Body of pancreas (tissue), 4 donors: ENCODE measurements around the gene PI16. TPM values are rescaled to one million over a fixed set of nuclear protein-coding genes. Genes with fewer than 3 reads are reported as not detected.
A peak's percentile ranks its signal among the peaks of the same experiment; 100 is the strongest.

Experiments used
- ATAC-seq: fragments of 150-250 bp; one replicate; pipeline ENCODE4 v1.9.1; 2016
- DNase-seq, 4 donors: peaks; one replicate each; pipeline ENCODE4 v3.0.0-alpha.2; 2019
- H3K27ac ChIP-seq, 4 donors: fragments of 200-600 bp; sonication (generic); 1 replicate in 3 of 4; 2 replicates in 1 of 4; pipeline versions ENCODE4 v1.5.1 to v1.6.1; 2016 to 2019; ENCODE audit warnings: mild to moderate bottlenecking in 1 of 4, mixed read lengths in 1 of 4, moderate library complexity in 1 of 4
- H3K27me3 ChIP-seq, 2 donors: fragments of 200-600 bp; sonication (generic); one replicate each; pipeline ENCODE4 v1.6.0; 2016; ENCODE audit warnings: mild to moderate bottlenecking in 1 of 2
- H3K36me3 ChIP-seq, 2 donors: fragments of 200-600 bp; sonication (generic); replicated peaks in 1 of 2; 2 replicates each; pipeline ENCODE4 v1.5.1; 2016; ENCODE audit warnings: low read depth in 2 of 2; ENCODE audit not compliant: insufficient read depth in 1 of 2
- H3K4me1 ChIP-seq: fragments of 200-600 bp; sonication (generic); one replicate; pipeline ENCODE4 v1.6.0; 2016
- H3K4me3 ChIP-seq, 2 donors: fragments of 200-600 bp; sonication (generic); 1 replicate in 1 of 2; 2 replicates in 1 of 2; pipeline ENCODE4 v1.5.1; 2016 to 2019
- H3K9me3 ChIP-seq, 3 donors: fragments of 200-600 bp; sonication (generic); 1 replicate in 2 of 3; 2 replicates in 1 of 3; pipeline ENCODE4 v1.5.1; 2016
- CTCF ChIP-seq, 7 experiments: fragments of 450-650 bp in 4 of 7; fragments of 200-600 bp in 3 of 7; sonication (generic) in 3 of 7; IDR thresholded peaks; one replicate each; pipeline ENCODE4 v1.5.1; 2016 to 2019; ENCODE audit warnings: antibody characterized with exemption in 7 of 7
- POLR2A ChIP-seq, 3 donors: fragments of 450-650 bp; IDR thresholded peaks; one replicate each; pipeline ENCODE4 v1.6.1; 2016; ENCODE audit warnings: antibody characterized with exemption in 3 of 3, mild to moderate bottlenecking in 2 of 3
- WGBS, 2 donors: methylation state at CpG; one replicate each; pipeline ENCODE4 v1.1.5; 2017; 5-methylcytosine and 5-hydroxymethylcytosine counted together
- intact Hi-C: fragments of 100-400 bp; cut with DNase I; formaldehyde crosslinking; loops from one replicate; pipeline ENCODE4 v1.15.1; 2023
- total RNA-seq, 2 donors: library from RNA; depleted of rRNA; stranded (reverse); fragments of >200 nt; gene quantifications; one replicate each; pipeline ENCODE4 v1.1.0, GENCODE V29; 2016

PI16 gene
- total RNA-seq, 2 donors from 2014 or later, result 0.33 to 3.1 TPM

- intact Hi-C loops, result no loop called here
- 84 to 91% methylated on average over 4 to 5 of the region's 5 CpGs for WGBS, 2 donors
- DNase-seq (no peak), ATAC-seq (no peak)
- Histone ChIP-seq H3K36me3 (no peaks in the 10 kb centered on the region), H3K4me3 (no peak overlapping the region), H3K9me3 (no peaks in the 10 kb centered on the region), H3K27me3 (no peaks in the 10 kb centered on the region), H3K27ac (peak overlapping the region in 1 of 4 donors; percentile 2), H3K4me1 (no peaks in the 10 kb centered on the region)
- TF ChIP-seq CTCF (IDR thresholded peaks at IDR 0.05) (no peak), POLR2A (IDR thresholded peaks at IDR 0.05) (no peak)
Measured at GRCh38 chr6:37006793-37007339, 52.3 kb downstream of the PI16 start.

DNA sequence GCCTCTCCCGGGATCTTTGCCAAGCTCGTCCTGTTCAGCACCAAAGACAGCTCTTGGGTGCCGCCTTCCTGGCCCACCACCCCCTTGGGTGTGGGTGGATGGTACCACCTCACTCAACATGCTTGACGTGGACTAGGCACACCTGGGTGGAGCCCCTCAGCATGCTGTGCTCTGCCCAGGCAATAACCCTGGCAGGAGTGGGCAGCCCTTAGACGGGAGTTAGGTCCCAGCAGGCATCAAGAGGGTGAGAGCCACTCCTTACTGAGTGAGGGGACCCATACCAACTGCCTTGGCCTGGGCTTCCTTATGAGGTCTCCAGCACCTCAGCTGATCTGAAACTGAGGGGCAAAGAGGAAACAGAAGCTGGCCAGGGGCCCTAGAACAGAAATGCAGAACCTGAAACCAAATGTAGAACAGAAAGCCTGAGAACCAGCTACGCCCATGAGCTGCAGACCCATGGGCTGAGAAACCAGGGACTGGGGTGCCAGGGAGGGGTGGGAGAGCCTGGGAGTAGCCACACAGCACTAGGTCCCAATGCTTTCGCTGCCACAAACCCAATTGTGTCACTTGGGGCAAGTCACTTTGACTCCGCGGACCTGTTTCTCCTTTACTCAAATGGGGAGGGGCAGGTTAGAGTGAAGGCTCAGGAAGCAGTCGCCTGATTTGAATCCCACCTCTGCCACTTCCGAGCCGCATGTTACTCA lies 53.0 kb downstream of the PI16 start:
- DNase-seq, result peak in 1 of 4 donors; percentile 56
- peaks cover 3% of the 10 kb centered on the region for H3K4me1 ChIP-seq
- ATAC-seq, result no peak
- peak in 1 of 3 donors; percentile 10 for TF ChIP-seq POLR2A (IDR thresholded peaks at IDR 0.05)
- TF ChIP-seq CTCF (IDR thresholded peaks at IDR 0.05), result no peak
- WGBS, 2 donors, result 68 to 71% methylated on average over 8 to 12 of the region's 12 CpGs
- peak overlapping the region in 1 of 4 donors; percentile 2 for H3K27ac ChIP-seq
- no peaks in the 10 kb centered on the region for H3K27me3 ChIP-seq
- H3K9me3 ChIP-seq, result no peaks in the 10 kb centered on the region
- H3K4me3 ChIP-seq, result no peak overlapping the region
- intact Hi-C loops, result no loop called here
- no peaks in the 10 kb centered on the region for H3K36me3 ChIP-seq

- DNase-seq (peak in 1 of 4 donors; percentile 25), ATAC-seq (no peak)
- intact Hi-C loops, result no loop called here
- no peaks in the 10 kb centered on the region for H3K36me3 ChIP-seq
- TF ChIP-seq CTCF (IDR thresholded peaks at IDR 0.05) (no peak), POLR2A (IDR thresholded peaks at IDR 0.05) (no peak)
- H3K4me1 ChIP-seq, result peaks cover 3% of the 10 kb centered on the region
- H3K27me3 ChIP-seq, result no peaks in the 10 kb centered on the region
- no peaks in the 10 kb centered on the region for H3K9me3 ChIP-seq
- H3K4me3 ChIP-seq, result no peak overlapping the region
- 85 to 95% methylated on average over 12 to 15 of the region's 15 CpGs for WGBS, 2 donors
- no peak overlapping the region for H3K27ac ChIP-seq
Measured at GRCh38 chr6:37008484-37009465, 54.2 kb downstream of the PI16 start.

- H3K4me3 ChIP-seq, result no peak overlapping the region
- H3K9me3 ChIP-seq, result no peaks in the 10 kb centered on the region
- TF ChIP-seq POLR2A (IDR thresholded peaks at IDR 0.05), result no peak
- TF ChIP-seq CTCF (IDR thresholded peaks at IDR 0.05), result no peak
- no peak for DNase-seq
- H3K27ac ChIP-seq, result no peak overlapping the region
- WGBS, 2 donors, result 92 to 100% methylated on average over 3 to 10 of the region's 10 CpGs
- intact Hi-C loops, result loop anchor here (10.0 kb wide), 1 partner anchor 236 kb away; no protein-coding TSS in a partner anchor
- H3K27me3 ChIP-seq, result no peaks in the 10 kb centered on the region
- peaks cover 3% of the 10 kb centered on the region for H3K4me1 ChIP-seq
- ATAC-seq, result no peak
- no peaks in the 10 kb centered on the region for H3K36me3 ChIP-seq
Measured at GRCh38 chr6:37010402-37010892, 55.9 kb downstream of the PI16 start.
